ENCODE data around the gene SETBP1.

Gene SETBP1

DNA sequence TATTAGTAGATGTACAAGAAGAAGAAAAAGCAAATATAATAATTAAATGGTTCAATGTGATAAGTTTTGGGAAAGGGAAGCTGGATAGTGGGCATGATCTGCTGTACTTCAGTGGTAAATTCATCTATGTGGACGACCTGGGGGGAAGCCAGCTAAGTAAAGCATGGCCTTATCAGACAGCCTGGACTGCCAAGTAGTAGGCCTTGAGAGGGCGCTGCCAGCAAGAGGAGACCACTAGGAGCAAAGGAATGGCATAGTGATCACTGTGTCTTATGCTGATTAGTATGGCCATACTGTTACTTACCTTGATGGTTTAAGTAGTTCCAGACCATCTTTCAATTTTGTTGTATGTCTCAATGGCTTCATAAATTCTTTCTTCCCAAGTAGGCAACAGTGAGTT is 287.6 kb downstream of the SETBP1 start:
- no peak for DNase-seq (ENCODE audit: low spot score)

GRCh38 chr18:44969214-44969795 is 288.6 kb downstream of the SETBP1 start:
- DNase-seq (ENCODE audit: low spot score) = peak; percentile 17

GRCh38 chr18:44973282-44973681 is 292.6 kb downstream of the SETBP1 start:
- DNase-seq (ENCODE audit: low spot score) = no peak

- no peak for DNase-seq (ENCODE audit: low spot score)
These were observed 293.5 kb downstream of the SETBP1 start for GRCh38 chr18:44974174-44974573.

- no peak for DNase-seq (ENCODE audit: low spot score)
These were observed 297.2 kb downstream of the SETBP1 start for GRCh38 chr18:44977856-44978255.

DNA sequence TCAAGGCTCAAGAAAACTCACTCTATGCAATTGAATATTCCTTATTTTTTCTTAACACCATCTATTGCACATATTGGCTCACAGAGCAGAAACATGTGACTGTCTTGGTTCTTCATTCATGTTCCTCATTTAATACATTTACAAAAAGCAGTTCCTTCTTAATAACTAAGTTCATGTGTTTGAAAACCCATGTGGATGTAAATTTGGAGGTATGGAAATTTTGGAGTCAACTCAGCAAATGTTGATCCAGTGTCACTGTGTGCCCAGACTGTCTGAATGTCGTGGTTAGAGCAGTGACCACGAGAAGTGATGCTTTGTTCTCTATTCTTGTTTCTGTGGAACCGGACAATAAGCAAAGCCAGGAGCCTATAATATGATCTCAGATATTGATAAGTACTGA is 299.1 kb downstream of the SETBP1 start:
- DNase-seq (ENCODE audit: low spot score) = no peak

GRCh38 chr18:44981121-44981520 is 300.4 kb downstream of the SETBP1 start:
- DNase-seq (ENCODE audit: low spot score) = no peak

- DNase-seq (ENCODE audit: low spot score) = no peak
These were observed 306.2 kb downstream of the SETBP1 start for GRCh38 chr18:44986933-44987332.

GRCh38 chr18:44987371-44987770 is 306.7 kb downstream of the SETBP1 start:
- DNase-seq (ENCODE audit: low spot score) = no peak

GRCh38 chr18:44988821-44989587 is 308.3 kb downstream of the SETBP1 start:
- DNase-seq (ENCODE audit: low spot score) = no peak

- no peak for DNase-seq (ENCODE audit: low spot score)
These were observed 315.6 kb downstream of the SETBP1 start for GRCh38 chr18:44996261-44996660.

DNA sequence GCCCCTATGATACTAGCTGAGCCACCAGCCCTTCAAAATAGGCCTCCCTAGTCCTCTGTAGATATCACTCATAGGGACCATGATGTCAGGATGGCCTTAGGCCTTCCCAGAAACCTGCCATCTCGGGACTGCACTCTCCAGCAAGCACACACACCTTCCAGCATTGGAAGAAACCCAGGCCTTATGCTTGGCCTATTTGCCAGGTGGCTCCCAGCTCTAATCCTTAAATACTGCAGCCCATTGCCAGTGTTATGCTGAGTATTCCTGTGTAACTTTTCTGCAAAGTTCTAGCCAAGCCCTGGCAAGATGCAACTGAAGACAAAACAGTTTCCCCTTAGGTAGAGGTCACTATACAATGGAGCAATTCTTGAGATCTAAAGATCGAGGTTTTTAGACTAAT is 316.5 kb downstream of the SETBP1 start:
- DNase-seq (ENCODE audit: low spot score) = no peak

GRCh38 chr18:44998360-44998759 is 317.7 kb downstream of the SETBP1 start:
- DNase-seq (ENCODE audit: low spot score) = no peak

GRCh38 chr18:45004546-45005080 is 323.9 kb downstream of the SETBP1 start:
- no peak for DNase-seq (ENCODE audit: low spot score)

DNA sequence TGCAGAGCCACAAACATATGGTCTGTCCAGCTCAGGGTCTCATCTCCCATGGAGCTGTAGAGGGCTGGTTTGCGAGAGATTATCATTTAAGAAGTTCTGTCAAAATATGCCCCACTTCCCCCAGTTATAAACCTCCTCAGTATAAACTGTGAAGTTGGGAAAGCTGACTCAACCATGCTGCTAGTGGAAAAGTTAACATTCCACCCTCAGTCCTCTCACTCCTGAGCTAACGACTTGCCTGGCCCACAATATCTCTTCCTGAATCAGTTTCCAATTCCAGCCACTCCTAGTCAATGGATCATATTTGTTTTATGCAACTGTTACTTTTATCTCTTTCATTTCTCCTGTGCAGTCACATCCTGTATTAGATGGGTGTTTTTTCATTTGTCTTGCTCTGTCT is 326.2 kb downstream of the SETBP1 start:
- peak; percentile 39 for DNase-seq (ENCODE audit: low spot score)

DNA sequence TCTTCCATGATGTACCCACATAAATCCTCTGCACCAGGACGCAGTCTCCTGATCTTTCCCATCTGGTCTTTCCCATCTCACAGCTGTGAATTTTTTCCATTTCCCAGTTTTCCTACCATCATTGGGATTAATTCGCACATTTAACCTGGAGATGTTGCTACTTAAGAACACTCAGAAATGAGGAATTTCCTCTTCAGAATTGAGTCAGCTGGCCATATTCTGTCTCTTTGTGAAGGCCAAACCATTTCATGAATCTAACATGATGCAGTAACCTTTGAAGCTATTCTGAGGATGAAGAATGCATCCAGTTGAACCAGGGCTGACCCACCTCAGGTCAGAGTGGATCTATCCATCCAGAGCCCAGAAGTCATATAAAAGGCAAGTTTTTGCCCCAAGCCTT is 326.8 kb downstream of the SETBP1 start:
- DNase-seq (ENCODE audit: low spot score) = peak; percentile 33

- DNase-seq (ENCODE audit: low spot score) = no peak
These were observed 328.2 kb downstream of the SETBP1 start for GRCh38 chr18:45008694-45009413.

DNA sequence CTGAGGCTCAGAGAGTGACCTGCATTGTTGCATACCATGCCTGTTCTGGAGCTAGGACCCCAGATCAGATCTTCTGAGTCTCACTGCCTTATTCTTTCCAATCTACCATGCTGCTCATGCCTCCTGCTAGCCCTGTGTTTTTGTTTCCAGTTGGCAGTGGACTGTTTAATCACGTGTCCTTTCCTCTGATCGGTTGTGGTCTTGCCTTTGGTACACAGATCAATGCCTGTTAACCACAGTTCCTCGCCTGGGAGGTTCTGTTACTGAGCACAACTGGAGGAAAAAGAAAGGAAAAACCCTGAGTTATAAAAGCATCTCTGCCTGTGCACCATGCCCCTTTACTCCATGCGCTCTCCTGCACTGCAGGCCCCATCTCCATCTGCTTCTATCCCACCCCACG is 329.1 kb downstream of the SETBP1 start:
- DNase-seq (ENCODE audit: low spot score) = no peak

DNA sequence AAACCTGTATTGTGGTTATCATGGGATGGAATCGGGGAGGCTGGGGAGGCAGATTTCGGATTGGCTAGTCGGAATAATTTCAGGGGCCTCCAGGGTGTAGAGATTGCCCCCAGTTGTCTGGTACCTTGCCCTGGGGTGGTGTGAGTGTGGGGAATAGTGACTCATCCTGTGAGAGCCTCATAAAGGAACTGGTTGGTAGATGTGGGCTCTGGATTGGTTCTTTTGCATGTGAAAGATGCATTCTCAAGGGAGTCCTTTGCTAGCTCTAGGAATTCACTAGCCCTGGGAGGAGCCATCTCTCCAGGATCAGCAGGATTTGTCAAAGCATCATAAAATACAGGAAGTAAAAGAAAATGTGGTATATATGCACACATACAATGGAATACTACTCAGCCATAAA is 331.6 kb downstream of the SETBP1 start:
- DNase-seq (ENCODE audit: low spot score) = no peak

DNA sequence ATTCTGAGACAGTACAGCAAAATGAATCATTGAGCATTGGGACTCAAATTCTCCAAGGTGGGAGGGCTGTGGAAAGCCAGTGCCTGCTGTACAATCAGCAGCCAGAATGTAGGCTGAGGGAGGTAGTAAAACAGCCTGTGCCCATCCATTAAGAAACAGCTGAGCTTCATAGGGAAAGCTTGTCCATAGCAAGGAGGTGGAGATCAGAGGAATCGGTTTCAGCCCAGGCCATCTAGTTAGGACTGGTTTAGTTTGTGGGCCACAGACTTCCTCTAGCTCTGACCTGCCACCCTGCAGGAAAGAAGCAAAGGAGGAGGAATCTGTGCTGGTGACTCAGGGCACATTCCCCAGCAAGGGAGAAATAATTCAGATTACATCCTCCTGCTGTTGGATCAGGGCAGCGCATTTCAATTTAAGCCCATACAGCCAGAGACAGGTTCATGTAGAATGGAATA is 333.4 kb downstream of the SETBP1 start:
- DNase-seq (ENCODE audit: low spot score) = peak; percentile 85

GRCh38 chr18:45015788-45016128 is 335.1 kb downstream of the SETBP1 start:
- peak; percentile 5 for DNase-seq (ENCODE audit: low spot score)

DNA sequence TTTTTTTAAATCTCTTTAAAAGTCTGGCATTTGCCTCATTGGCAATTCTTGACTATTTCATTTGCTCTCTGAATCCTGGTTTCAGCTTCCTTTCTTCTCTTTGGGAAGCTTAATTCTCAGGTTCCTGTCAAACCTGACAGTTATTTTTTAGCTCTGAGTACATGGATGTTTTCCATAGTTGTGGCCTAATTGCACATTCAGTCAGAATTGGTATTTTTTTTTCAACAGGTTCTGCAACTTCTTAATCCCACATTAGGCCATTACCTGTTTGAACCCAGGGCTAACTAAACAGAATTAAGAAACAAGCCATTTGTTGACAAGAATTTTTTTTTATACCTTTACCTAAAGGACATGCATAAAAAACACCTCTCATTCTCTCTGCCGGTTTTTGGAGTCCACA is 338.8 kb downstream of the SETBP1 start:
- DNase-seq (ENCODE audit: low spot score) = no peak

- DNase-seq (ENCODE audit: low spot score) = no peak
These were observed 342.8 kb downstream of the SETBP1 start for GRCh38 chr18:45023519-45023918.

All from GM03348 (cell line).